ENCODE results near the gene RAB18. TPM values are rescaled to one million over a fixed set of nuclear protein-coding genes. Genes with fewer than 3 reads are reported as not detected.

Gene RAB18
- total RNA-seq, 1 donor = 47.8 TPM

DNA sequence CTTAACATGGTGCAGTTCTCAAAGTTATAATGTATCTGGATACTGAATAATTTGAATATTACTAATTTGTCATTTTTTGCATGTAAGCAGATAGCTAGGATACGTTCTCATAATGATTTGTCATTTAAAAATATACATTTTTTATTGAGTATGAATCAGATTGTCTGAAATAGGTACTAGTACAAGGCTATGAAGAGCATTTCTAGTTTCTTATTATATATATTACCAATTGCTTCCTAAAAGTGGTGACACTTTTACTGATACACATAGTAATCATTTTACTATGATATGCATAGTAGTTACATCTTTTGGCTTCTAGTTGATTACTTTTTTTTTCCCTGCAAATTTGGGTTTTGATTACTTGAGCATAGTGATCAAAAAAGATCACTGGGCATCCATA, 26.4 kb downstream of the RAB18 start:
- H3K27ac ChIP-seq (ENCODE audit: low read depth, low read length) = no peak overlapping the region
- DNase-seq (ENCODE audit: insufficient read length, low spot score, missing footprints) = no peak
- H4K20me1 ChIP-seq (ENCODE audit: insufficient read depth, low read length) = peaks cover 7% of the 10 kb centered on the region
- no peaks in the 10 kb centered on the region for H3K9me3 ChIP-seq (ENCODE audit: low read depth, low read length)
- TF ChIP-seq, protein P1, sequence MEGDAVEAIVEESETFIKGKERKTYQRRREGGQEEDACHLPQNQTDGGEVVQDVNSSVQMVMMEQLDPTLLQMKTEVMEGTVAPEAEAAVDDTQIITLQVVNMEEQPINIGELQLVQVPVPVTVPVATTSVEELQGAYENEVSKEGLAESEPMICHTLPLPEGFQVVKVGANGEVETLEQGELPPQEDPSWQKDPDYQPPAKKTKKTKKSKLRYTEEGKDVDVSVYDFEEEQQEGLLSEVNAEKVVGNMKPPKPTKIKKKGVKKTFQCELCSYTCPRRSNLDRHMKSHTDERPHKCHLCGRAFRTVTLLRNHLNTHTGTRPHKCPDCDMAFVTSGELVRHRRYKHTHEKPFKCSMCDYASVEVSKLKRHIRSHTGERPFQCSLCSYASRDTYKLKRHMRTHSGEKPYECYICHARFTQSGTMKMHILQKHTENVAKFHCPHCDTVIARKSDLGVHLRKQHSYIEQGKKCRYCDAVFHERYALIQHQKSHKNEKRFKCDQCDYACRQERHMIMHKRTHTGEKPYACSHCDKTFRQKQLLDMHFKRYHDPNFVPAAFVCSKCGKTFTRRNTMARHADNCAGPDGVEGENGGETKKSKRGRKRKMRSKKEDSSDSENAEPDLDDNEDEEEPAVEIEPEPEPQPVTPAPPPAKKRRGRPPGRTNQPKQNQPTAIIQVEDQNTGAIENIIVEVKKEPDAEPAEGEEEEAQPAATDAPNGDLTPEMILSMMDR (IDR thresholded peaks at IDR 0.05; ENCODE audit: extremely low read depth, low read depth, low read length) = no peak
- peaks cover 77% of the 10 kb centered on the region for H3K79me2 ChIP-seq (ENCODE audit: insufficient read depth, low read length)
- peaks cover 6% of the 10 kb centered on the region for H3K4me1 ChIP-seq (ENCODE audit: insufficient read depth, low read length)
- H2AFZ ChIP-seq (ENCODE audit: low read length) = no peak overlapping the region
- no peak overlapping the region for H3K4me3 ChIP-seq (ENCODE audit: insufficient read depth, low read length)
- peaks cover 16% of the 10 kb centered on the region for H3K36me3 ChIP-seq (ENCODE audit: insufficient read depth, low read length)
- no peak overlapping the region for H3K4me2 ChIP-seq (ENCODE audit: insufficient read depth, low read length)
- no peaks in the 10 kb centered on the region for H3K27me3 ChIP-seq (ENCODE audit: insufficient read depth, low read length)

DNA sequence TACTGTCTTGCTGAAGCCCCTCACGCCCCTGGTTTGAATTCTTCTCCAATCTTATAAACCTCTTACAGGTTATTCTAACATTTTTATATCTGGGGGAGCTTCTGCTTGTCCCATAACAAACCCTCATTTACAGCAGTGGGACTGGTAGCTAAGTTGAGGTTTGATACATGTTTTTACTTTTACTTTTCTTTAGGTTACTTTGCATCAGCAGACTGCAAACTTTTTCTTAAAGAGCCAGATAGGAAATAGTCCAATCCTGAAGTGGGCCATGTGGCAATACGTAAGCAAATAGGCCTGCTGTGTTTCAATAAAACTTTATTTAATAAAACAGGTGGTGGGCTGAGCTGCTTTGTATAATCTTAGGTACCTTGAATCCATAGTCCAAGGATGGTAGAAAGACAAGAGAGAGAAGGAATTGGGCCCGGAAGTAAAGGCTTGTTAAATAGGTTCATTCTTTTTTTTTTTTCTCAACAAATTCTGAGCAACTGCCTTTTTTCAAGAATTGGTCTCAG, 27.3 kb downstream of the RAB18 start:
- Histone ChIP-seq H3K27me3 (ENCODE audit: insufficient read depth, low read length) (no peaks in the 10 kb centered on the region), H3K4me2 (ENCODE audit: insufficient read depth, low read length) (no peak overlapping the region), H3K4me3 (ENCODE audit: insufficient read depth, low read length) (no peak overlapping the region), H3K4me1 (ENCODE audit: insufficient read depth, low read length) (peaks cover 6% of the 10 kb centered on the region), H3K27ac (ENCODE audit: low read depth, low read length) (no peak overlapping the region), H3K36me3 (ENCODE audit: insufficient read depth, low read length) (peaks cover 20% of the 10 kb centered on the region), H4K20me1 (ENCODE audit: insufficient read depth, low read length) (peaks cover 3% of the 10 kb centered on the region), H3K9me3 (ENCODE audit: low read depth, low read length) (no peaks in the 10 kb centered on the region), H3K79me2 (ENCODE audit: insufficient read depth, low read length) (peaks cover 74% of the 10 kb centered on the region), H2AFZ (ENCODE audit: low read length) (no peak overlapping the region)
- TF ChIP-seq, protein P1 (IDR thresholded peaks at IDR 0.05; ENCODE audit: extremely low read depth, low read depth, low read length) = no peak
- no peak for DNase-seq (ENCODE audit: insufficient read length, low spot score, missing footprints)

- H3K4me1 ChIP-seq (ENCODE audit: insufficient read depth, low read length) = peaks cover 2% of the 10 kb centered on the region
- no peak overlapping the region for H3K27ac ChIP-seq (ENCODE audit: low read depth, low read length)
- no peaks in the 10 kb centered on the region for H3K9me3 ChIP-seq (ENCODE audit: low read depth, low read length)
- no peak overlapping the region for H3K4me2 ChIP-seq (ENCODE audit: insufficient read depth, low read length)
- peaks cover 53% of the 10 kb centered on the region for H3K79me2 ChIP-seq (ENCODE audit: insufficient read depth, low read length)
- H3K4me3 ChIP-seq (ENCODE audit: insufficient read depth, low read length) = no peak overlapping the region
- no peaks in the 10 kb centered on the region for H3K27me3 ChIP-seq (ENCODE audit: insufficient read depth, low read length)
- H4K20me1 ChIP-seq (ENCODE audit: insufficient read depth, low read length) = no peaks in the 10 kb centered on the region
- H2AFZ ChIP-seq (ENCODE audit: low read length) = no peak overlapping the region
- peaks cover 35% of the 10 kb centered on the region for H3K36me3 ChIP-seq (ENCODE audit: insufficient read depth, low read length)
- DNase-seq (ENCODE audit: insufficient read length, low spot score, missing footprints) = no peak
- TF ChIP-seq, protein P1 (IDR thresholded peaks at IDR 0.05; ENCODE audit: extremely low read depth, low read depth, low read length) = no peak
Observed at GRCh38 chr10:27534161-27534700, 30.1 kb downstream of the RAB18 start.

DNA sequence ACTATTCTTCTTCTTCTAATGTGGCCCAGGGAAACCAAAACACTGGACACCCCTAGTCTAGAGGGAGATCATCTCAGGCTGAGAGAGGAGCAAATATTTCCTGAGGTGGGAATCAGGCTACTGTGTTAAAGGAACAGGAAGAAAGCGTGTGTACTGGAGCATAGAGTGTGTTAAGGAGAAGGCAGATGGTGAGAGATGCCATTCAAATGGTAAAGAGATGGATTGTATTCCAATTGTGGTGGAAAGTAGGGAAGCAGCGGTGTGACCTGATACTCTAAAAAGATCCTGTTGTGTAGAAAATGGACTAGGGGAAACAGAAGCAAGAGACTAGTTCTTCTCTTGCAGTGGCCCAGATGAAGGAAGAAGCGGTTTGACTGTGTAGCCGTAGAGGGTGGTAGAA, 31.2 kb downstream of the RAB18 start:
- no peak for DNase-seq (ENCODE audit: insufficient read length, low spot score, missing footprints)
- H3K79me2 ChIP-seq (ENCODE audit: insufficient read depth, low read length) = peaks cover 42% of the 10 kb centered on the region
- peaks cover 41% of the 10 kb centered on the region for H3K36me3 ChIP-seq (ENCODE audit: insufficient read depth, low read length)
- TF ChIP-seq, protein P1 (IDR thresholded peaks at IDR 0.05; ENCODE audit: extremely low read depth, low read depth, low read length) = no peak
- H3K27me3 ChIP-seq (ENCODE audit: insufficient read depth, low read length) = no peaks in the 10 kb centered on the region
- no peak overlapping the region for H3K4me3 ChIP-seq (ENCODE audit: insufficient read depth, low read length)
- no peaks in the 10 kb centered on the region for H4K20me1 ChIP-seq (ENCODE audit: insufficient read depth, low read length)
- H3K4me1 ChIP-seq (ENCODE audit: insufficient read depth, low read length) = no peaks in the 10 kb centered on the region
- H3K4me2 ChIP-seq (ENCODE audit: insufficient read depth, low read length) = no peak overlapping the region
- H2AFZ ChIP-seq (ENCODE audit: low read length) = no peak overlapping the region
- no peaks in the 10 kb centered on the region for H3K9me3 ChIP-seq (ENCODE audit: low read depth, low read length)
- no peak overlapping the region for H3K27ac ChIP-seq (ENCODE audit: low read depth, low read length)
